Mesangial cell (primary cell): Measurements from ENCODE around the gene KBTBD3. TPM values are rescaled to one million over a fixed set of nuclear protein-coding genes. Genes with fewer than 3 reads are reported as not detected.

Experiments
- total RNA-seq: library from RNA; depleted of rRNA; stranded (reverse); fragments of >200 nt; gene quantifications from 2 replicates; pipeline ENCODE4 v1.2.3, GENCODE V29; 2015

KBTBD3 gene, protein sequence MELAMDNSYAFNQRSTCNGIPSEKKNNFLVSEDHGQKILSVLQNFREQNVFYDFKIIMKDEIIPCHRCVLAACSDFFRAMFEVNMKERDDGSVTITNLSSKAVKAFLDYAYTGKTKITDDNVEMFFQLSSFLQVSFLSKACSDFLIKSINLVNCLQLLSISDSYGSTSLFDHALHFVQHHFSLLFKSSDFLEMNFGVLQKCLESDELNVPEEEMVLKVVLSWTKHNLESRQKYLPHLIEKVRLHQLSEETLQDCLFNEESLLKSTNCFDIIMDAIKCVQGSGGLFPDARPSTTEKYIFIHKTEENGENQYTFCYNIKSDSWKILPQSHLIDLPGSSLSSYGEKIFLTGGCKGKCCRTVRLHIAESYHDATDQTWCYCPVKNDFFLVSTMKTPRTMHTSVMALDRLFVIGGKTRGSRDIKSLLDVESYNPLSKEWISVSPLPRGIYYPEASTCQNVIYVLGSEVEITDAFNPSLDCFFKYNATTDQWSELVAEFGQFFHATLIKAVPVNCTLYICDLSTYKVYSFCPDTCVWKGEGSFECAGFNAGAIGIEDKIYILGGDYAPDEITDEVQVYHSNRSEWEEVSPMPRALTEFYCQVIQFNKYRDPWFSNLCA
- total RNA-seq = 2.0 and 2.5 TPM in 2 replicates

DNA sequence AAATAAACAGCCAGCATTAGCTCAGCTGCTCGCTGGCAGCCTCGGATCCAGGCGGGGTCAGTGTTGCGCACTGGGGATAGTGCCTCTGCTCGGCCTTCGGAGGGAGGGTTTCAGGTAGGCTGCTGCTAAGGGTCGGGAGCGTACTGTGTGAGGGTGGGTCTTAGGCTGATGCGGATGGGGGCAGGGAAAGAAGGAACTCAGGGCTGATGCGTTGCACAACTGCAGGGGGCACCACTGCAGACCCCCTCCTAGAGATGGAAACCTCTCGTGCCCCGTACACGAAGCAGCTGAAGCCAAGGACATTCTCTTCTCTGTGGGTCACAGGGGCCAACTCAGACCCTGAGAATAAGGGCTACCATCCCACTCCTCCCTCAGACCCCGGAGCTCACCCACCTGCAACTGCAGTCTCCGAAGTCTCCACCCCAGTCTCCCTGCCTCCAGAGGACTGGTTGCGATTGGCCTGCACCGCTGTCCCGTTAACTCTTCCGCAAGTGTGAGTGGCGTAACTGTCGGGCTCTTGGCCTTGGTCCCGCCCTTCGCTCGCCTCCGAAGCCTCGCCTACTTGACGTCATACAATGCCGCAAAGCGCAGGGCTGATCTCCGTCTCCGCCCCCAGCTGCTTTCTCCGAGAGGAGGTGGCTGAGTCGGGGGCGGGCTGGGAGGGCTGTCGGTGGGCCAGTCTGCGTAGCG lies at the start of gene KBTBD3:
TSS of gene KBTBD3 (minus strand) at position 429 of the 690 bp plus-strand sequence. CDS start 18,250 bp downstream, outside the sequence.

DNA sequence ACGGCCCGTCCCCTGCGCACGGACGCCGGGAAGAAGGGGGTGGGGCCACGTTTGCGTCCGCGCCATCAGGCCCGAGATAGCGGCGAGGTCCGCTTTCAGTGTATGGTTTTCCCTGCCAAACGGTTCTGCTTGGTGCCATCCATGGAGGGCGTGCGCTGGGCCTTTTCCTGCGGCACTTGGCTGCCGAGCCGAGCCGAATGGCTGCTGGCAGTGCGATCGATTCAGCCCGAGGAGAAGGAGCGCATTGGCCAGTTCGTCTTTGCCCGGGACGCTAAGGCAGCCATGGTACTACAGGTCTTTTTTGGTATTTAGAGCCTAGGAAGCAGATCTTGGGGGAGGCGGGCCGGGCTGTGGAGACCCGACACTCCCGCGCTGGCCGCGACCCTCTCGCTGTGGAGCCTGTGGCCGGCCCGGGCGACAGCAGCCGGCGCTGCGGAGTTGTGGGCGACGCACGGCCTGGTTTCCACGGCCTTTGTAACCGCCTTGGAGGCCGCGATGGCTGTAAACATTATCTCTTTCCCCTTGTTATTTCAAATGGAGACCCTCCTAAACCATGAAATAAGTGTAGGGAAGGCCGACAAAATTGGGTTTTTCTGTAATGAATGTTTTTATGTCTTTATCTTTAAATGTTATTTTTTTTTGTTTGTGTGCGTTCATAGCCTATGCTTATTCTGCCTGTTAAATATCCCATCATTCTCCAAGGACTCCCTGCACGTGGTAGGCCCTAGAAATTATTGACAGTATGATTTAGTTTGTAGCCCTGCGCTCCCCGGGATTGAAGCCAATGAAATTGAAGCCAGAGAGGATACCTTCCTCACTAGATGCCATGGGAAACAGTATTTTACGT lies 685 bp upstream of the KBTBD3 start, which contains the start of gene AASDHPPT:
TSS of gene AASDHPPT (plus strand) at position 54 of the 847 bp plus-strand sequence. CDS start at position 103, 49 bp downstream.

DNA sequence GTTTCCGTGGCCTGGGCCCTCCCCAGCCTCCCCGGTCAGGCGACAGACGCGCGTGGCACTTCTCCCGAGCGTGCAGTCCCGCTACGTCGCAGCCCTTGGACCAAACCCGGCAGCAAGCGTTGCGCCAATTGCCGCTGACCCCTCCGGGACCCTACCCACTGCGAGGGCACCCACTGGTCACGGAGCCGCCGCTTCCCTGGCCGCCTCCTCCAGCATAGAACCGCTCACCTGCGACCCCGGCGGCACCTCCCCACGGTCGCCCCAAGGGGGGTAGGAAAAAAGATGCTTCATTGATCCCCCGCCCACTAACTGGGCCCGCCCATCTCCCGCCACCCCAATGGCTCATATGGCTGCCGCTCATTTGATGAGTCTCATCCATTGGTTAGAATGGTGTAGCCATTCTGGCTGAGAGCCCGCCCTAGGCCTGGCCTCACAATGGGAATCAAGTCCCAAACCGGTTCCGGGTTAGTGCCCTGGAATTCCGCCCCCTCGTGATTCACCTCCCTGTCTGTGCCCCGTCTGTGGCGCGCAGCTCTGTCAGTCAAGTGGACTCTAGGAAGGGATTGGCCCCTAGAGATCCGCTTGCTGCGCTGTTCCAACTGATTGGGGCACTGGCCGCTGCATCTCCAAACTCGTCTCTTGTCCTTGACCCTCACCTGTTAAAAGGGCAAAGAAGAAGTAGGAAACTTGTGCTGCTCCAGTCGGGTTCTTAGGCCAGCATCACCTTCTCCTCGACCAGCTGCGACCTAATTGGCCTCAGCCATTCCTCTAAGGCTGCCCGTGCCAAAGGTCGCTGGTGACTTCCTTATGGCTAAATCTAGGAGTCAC lies 55.0 kb downstream of the KBTBD3 start, which contains the start of gene MSANTD4:
TSS of gene MSANTD4 (minus strand) at position 274 of the 828 bp plus-strand sequence. CDS start 11,323 bp downstream, outside the sequence.

Other genes starting within 250 kb of the KBTBD3 start
- gene MSANTD4, start 55.1 kb downstream of the KBTBD3 start, total RNA-seq = 8.3 and 10.6 TPM in 2 replicates
- gene AASDHPPT, start 315 bp upstream of the KBTBD3 start, total RNA-seq = 30.9 and 32.6 TPM in 2 replicates